HepG2 (cell line): Measurements from ENCODE around the gene LECT2. TPM values are rescaled to one million over a fixed set of nuclear protein-coding genes. Genes with fewer than 3 reads are reported as not detected.

Source experiments
- ARID2 ChIP-seq: sonication (generic); formaldehyde crosslinking; IDR thresholded peaks from 2 replicates; pipeline ENCODE4 v1.8.1; 2022; ENCODE audit warnings: mild to moderate bottlenecking, missing genetic modification reagents, borderline replicate concordance
- ELF1 ChIP-seq: sonication (generic); formaldehyde crosslinking; IDR thresholded peaks from 2 replicates; pipeline ENCODE4 v1.4.0; 2020; ENCODE audit warnings: missing genetic modification reagents
- HNRNPK ChIP-seq: fragments of 200-400 bp; formaldehyde crosslinking; IDR thresholded peaks from 2 replicates; pipeline ENCODE4 v1.6.1; 2018; ENCODE audit warnings: low read length, low read depth, moderate library complexity, mild to moderate bottlenecking; ENCODE audit not compliant: poor library complexity, severe bottlenecking
- JARID2 ChIP-seq: sonication (generic); formaldehyde crosslinking; IDR thresholded peaks from 2 replicates; pipeline ENCODE4 v1.8.1; 2023; ENCODE audit warnings: missing genetic modification reagents, inconsistent platforms; ENCODE audit not compliant: insufficient replicate concordance
- KDM1A ChIP-seq: IDR thresholded peaks from 2 replicates; pipeline ENCODE4 v1.6.1; 2016; ENCODE audit warnings: missing compliant biosample characterization
- MED13 ChIP-seq: sonication (generic); formaldehyde crosslinking; IDR thresholded peaks from 2 replicates; pipeline ENCODE4 v1.5.0; 2020; ENCODE audit warnings: missing genetic modification reagents
- MED8 ChIP-seq: sonication (generic); formaldehyde crosslinking; IDR thresholded peaks from 2 replicates; pipeline ENCODE4 v1.8.1; 2023; ENCODE audit warnings: mild to moderate bottlenecking, missing genetic modification reagents; ENCODE audit not compliant: insufficient replicate concordance
- POLR2AphosphoS5 ChIP-seq: IDR thresholded peaks from 2 replicates; pipeline ENCODE4 v1.6.1; 2012; ENCODE audit warnings: low read depth, low read length
- RBAK ChIP-seq: sonication (generic); formaldehyde crosslinking; IDR thresholded peaks from 2 replicates; pipeline ENCODE4 v1.5.1; 2020; ENCODE audit warnings: mild to moderate bottlenecking, missing genetic modification reagents
- RXRB ChIP-seq: IDR thresholded peaks from 2 replicates; pipeline ENCODE4 v1.6.1; 2016; ENCODE audit warnings: borderline replicate concordance, missing genetic modification reagents, missing compliant biosample characterization
- TBX2 ChIP-seq: sonication (generic); formaldehyde crosslinking; IDR thresholded peaks from 2 replicates; pipeline ENCODE4 v1.5.0; 2020; ENCODE audit warnings: missing genetic modification reagents, mild to moderate bottlenecking, borderline replicate concordance
- YY1 ChIP-seq: IDR thresholded peaks from 2 replicates; pipeline ENCODE4 v1.6.1; 2011; ENCODE audit warnings: low read length, low read depth, moderate library complexity, mild to moderate bottlenecking; ENCODE audit not compliant: insufficient read depth, insufficient replicate concordance
- ZNF326 ChIP-seq: sonication (generic); formaldehyde crosslinking; IDR thresholded peaks from 2 replicates; pipeline ENCODE4 v1.4.0; 2020; ENCODE audit warnings: missing genetic modification reagents, borderline replicate concordance
- ZNF383 ChIP-seq: sonication (generic); formaldehyde crosslinking; IDR thresholded peaks from 2 replicates; pipeline ENCODE4 v1.4.0; 2020; ENCODE audit warnings: missing genetic modification reagents, mild to moderate bottlenecking, borderline replicate concordance
- ZNF558 ChIP-seq: sonication (generic); formaldehyde crosslinking; IDR thresholded peaks from 2 replicates; pipeline ENCODE4 v1.9.0; 2022; ENCODE audit warnings: mild to moderate bottlenecking, missing genetic modification reagents, borderline replicate concordance
- ZNF619 ChIP-seq: sonication (generic); formaldehyde crosslinking; IDR thresholded peaks from 2 replicates; pipeline ENCODE4 v1.4.0; 2020; ENCODE audit warnings: mild to moderate bottlenecking, missing genetic modification reagents
- polyA plus RNA-seq, 8 experiments: library from polyadenylated mRNA; depleted of rRNA in 3 of 8; stranded (reverse) in 7 of 8; unstranded in 1 of 8; fragments of >200 nt; fragmentation: Illumina TruSeq in 4 of 8; extraction: Trizol in 4 of 8; gene quantifications; 2 replicates each; pipeline versions ENCODE4 v1.2.1 to v1.2.3, GENCODE V29; 2011 to 2016; ENCODE audit warnings: low read depth in 4 of 8, missing spikeins in 1 of 8, mixed read lengths in 1 of 8; ENCODE audit not compliant: insufficient read depth in 1 of 8
- total RNA-seq, 5 experiments: library from RNA; depleted of rRNA; stranded (reverse); fragments of >200 nt; fragmentation: Illumina TruSeq; extraction: Trizol; gene quantifications; 2 replicates each; pipeline ENCODE4 v1.2.3, GENCODE V29; 2016; ENCODE audit warnings: low read depth in 1 of 5
- TF ChIP-seq, protein P1 (sequence below): sonication (generic); formaldehyde crosslinking; IDR thresholded peaks from 2 replicates; pipeline ENCODE4 v1.4.0; 2020; ENCODE audit warnings: low read depth, missing genetic modification reagents
- TF ChIP-seq, protein P2 (sequence below): sonication (generic); formaldehyde crosslinking; IDR thresholded peaks from 2 replicates; pipeline ENCODE4 v1.4.0; 2020; ENCODE audit warnings: missing genetic modification reagents
- TF ChIP-seq, protein P3 (sequence below): sonication (generic); IDR thresholded peaks from 2 replicates; pipeline ENCODE4 v1.6.1; 2016; ENCODE audit warnings: low read depth, borderline replicate concordance
- TF ChIP-seq, protein P4 (sequence below): sonication (generic); formaldehyde crosslinking; IDR thresholded peaks from 2 replicates; pipeline ENCODE4 v1.4.0; 2020; ENCODE audit warnings: mild to moderate bottlenecking, low read depth, missing genetic modification reagents

Gene LECT2
- total and polyA plus RNA-seq, 2 of the 13 experiments (the other 11 are each of a cell fraction or from before 2014, with no cell fraction given), result not detected

DNA sequence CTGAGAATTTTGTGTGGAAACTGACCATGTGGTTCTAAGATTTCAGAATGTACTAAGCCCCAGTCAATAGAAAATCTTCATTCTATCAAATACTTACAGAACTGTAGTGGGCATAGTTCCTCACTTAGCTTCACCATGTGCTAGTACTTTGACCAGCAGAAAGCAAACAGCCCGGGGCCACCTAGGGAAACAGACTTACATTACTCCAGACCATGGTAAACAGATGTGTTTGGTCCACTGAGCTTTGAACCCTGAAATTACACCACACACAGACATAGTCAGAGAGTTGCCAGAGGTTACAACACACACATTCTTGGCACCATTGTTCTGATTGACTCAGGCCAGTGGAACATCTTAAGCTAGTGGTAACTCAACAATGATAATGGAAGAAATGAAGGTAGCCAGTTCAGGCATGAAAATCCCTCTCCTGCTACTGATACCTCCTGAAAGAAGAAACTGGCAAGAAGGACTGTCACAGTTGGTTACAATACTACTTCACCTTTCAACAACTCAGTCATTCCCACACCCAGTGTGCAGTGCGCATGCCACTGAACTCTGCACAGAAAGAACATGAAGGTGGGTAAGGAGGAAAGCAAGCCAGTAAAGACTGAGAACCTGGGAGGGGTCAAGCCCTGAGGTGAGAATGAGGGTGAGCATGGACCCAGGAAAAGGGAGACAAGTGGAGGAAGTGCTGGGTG, 18.7 kb upstream of the LECT2 start (continued):
- TF ChIP-seq YY1, result no peak
- TF ChIP-seq JARID2 (CRISPR knock-in tag), result peak; percentile 77
- TF ChIP-seq, protein P1, sequence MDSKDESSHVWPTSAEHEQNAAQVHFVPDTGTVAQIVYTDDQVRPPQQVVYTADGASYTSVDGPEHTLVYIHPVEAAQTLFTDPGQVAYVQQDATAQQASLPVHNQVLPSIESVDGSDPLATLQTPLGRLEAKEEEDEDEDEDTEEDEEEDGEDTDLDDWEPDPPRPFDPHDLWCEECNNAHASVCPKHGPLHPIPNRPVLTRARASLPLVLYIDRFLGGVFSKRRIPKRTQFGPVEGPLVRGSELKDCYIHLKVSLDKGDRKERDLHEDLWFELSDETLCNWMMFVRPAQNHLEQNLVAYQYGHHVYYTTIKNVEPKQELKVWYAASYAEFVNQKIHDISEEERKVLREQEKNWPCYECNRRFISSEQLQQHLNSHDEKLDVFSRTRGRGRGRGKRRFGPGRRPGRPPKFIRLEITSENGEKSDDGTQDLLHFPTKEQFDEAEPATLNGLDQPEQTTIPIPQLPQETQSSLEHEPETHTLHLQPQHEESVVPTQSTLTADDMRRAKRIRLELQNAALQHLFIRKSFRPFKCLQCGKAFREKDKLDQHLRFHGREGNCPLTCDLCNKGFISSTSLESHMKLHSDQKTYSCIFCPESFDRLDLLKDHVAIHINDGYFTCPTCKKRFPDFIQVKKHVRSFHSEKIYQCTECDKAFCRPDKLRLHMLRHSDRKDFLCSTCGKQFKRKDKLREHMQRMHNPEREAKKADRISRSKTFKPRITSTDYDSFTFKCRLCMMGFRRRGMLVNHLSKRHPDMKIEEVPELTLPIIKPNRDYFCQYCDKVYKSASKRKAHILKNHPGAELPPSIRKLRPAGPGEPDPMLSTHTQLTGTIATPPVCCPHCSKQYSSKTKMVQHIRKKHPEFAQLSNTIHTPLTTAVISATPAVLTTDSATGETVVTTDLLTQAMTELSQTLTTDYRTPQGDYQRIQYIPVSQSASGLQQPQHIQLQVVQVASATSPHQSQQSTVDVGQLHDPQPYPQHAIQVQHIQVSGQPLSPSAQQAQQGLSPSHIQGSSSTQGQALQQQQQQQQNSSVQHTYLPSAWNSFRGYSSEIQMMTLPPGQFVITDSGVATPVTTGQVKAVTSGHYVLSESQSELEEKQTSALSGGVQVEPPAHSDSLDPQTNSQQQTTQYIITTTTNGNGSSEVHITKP (CRISPR knock-in tag), result peak; percentile 81; the same call in 1 of the 2 replicates
- TF ChIP-seq, protein P2, sequence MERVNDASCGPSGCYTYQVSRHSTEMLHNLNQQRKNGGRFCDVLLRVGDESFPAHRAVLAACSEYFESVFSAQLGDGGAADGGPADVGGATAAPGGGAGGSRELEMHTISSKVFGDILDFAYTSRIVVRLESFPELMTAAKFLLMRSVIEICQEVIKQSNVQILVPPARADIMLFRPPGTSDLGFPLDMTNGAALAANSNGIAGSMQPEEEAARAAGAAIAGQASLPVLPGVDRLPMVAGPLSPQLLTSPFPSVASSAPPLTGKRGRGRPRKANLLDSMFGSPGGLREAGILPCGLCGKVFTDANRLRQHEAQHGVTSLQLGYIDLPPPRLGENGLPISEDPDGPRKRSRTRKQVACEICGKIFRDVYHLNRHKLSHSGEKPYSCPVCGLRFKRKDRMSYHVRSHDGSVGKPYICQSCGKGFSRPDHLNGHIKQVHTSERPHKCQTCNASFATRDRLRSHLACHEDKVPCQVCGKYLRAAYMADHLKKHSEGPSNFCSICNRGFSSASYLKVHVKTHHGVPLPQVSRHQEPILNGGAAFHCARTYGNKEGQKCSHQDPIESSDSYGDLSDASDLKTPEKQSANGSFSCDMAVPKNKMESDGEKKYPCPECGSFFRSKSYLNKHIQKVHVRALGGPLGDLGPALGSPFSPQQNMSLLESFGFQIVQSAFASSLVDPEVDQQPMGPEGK, result peak; percentile 75
- TF ChIP-seq TBX2 (CRISPR knock-in tag), result peak; percentile 91
- TF ChIP-seq ZNF619 (CRISPR knock-in tag), result peak; percentile 68; the same call in 1 of the 2 replicates
- peak; percentile 93 for TF ChIP-seq ARID2 (CRISPR knock-in tag)
- peak; percentile 86 for TF ChIP-seq KDM1A (CRISPR knock-in tag)
- TF ChIP-seq MED13, result peak; percentile 82
- TF ChIP-seq MED8 (CRISPR knock-in tag), result peak; percentile 73
- TF ChIP-seq ZNF558 (CRISPR knock-in tag), result no peak
- no peak for TF ChIP-seq ZNF383 (CRISPR knock-in tag)
- TF ChIP-seq HNRNPK, result no peak
- TF ChIP-seq RXRB (CRISPR knock-in tag), result peak; percentile 97
- TF ChIP-seq, protein P3, sequence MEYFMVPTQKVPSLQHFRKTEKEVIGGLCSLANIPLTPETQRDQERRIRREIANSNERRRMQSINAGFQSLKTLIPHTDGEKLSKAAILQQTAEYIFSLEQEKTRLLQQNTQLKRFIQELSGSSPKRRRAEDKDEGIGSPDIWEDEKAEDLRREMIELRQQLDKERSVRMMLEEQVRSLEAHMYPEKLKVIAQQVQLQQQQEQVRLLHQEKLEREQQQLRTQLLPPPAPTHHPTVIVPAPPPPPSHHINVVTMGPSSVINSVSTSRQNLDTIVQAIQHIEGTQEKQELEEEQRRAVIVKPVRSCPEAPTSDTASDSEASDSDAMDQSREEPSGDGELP, result peak; percentile 88
- 0 out of 2 replicates have a peak, but pooled peaks have one; percentile 26 for TF ChIP-seq ELF1 (CRISPR knock-in tag)
- TF ChIP-seq ZNF326, result no peak
- TF ChIP-seq, protein P4, sequence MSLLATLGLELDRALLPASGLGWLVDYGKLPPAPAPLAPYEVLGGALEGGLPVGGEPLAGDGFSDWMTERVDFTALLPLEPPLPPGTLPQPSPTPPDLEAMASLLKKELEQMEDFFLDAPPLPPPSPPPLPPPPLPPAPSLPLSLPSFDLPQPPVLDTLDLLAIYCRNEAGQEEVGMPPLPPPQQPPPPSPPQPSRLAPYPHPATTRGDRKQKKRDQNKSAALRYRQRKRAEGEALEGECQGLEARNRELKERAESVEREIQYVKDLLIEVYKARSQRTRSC, result no peak
- peak; percentile 39; the same call in 1 of the 2 replicates for TF ChIP-seq POLR2AphosphoS5
- TF ChIP-seq RBAK (CRISPR knock-in tag), result no peak
